GM23338 (cell line): ENCODE results near the gene CRACR2B. TPM values are rescaled to one million over a fixed set of nuclear protein-coding genes. Genes with fewer than 3 reads are reported as not detected.

Source experiments
- ATAC-seq: fragments of 200-7000 bp; cut with Tn5 transposase; 3 replicates; pipeline ENCODE4 v1.9.1; 2020
- DNase-seq: peaks from one replicate; pipeline ENCODE4 v3.0.0-alpha.2; 2015; ENCODE audit warnings: low spot score
- H2AFZ ChIP-seq: fragments of 200-600 bp; sonication (generic); 2 replicates; pipeline ENCODE4 v1.8.0; 2016; ENCODE audit warnings: antibody characterized with exemption, mild to moderate bottlenecking, moderate library complexity
- H3F3A ChIP-seq: fragments of 200-600 bp; sonication (generic); replicated peaks from 2 replicates; pipeline ENCODE4 v1.8.0; 2017; ENCODE audit warnings: antibody characterized with exemption, mixed run types, low read depth
- H3K27ac ChIP-seq: fragments of 200-600 bp; sonication (generic); 2 replicates; pipeline ENCODE4 v1.6.1; 2016; ENCODE audit warnings: low read depth
- H3K27me3 ChIP-seq: fragments of 200-600 bp; sonication (generic); 2 replicates; pipeline ENCODE4 v1.8.0; 2016; ENCODE audit warnings: mild to moderate bottlenecking, mixed run types, moderate library complexity; ENCODE audit not compliant: insufficient read depth
- H3K36me3 ChIP-seq: fragments of 200-600 bp; sonication (generic); 2 replicates; pipeline ENCODE4 v1.8.0; 2016; ENCODE audit warnings: mild to moderate bottlenecking; ENCODE audit not compliant: insufficient read depth
- H3K4me1 ChIP-seq: fragments of 200-600 bp; sonication (generic); 2 replicates; pipeline ENCODE4 v1.8.0; 2016; ENCODE audit warnings: mild to moderate bottlenecking, moderate library complexity; ENCODE audit not compliant: insufficient read depth
- H3K4me2 ChIP-seq: fragments of 200-600 bp; sonication (generic); 2 replicates; pipeline ENCODE4 v1.7.1; 2017; ENCODE audit warnings: mixed run types
- H3K4me3 ChIP-seq: fragments of 200-600 bp; sonication (generic); 2 replicates; pipeline ENCODE4 v1.6.1; 2016; ENCODE audit warnings: mixed run types
- H3K79me2 ChIP-seq: fragments of 200-600 bp; sonication (generic); replicated peaks from 2 replicates; pipeline ENCODE4 v1.8.0; 2017; ENCODE audit warnings: mild to moderate bottlenecking; ENCODE audit not compliant: insufficient read depth
- H3K9me2 ChIP-seq: fragments of 200-600 bp; sonication (generic); 2 replicates; pipeline ENCODE4 v1.8.0; 2017; ENCODE audit not compliant: insufficient read depth
- H4K20me1 ChIP-seq: fragments of 200-600 bp; sonication (generic); replicated peaks from 2 replicates; pipeline ENCODE4 v1.8.0; 2017; ENCODE audit warnings: mild to moderate bottlenecking; ENCODE audit not compliant: insufficient read depth
- H3K27ac Mint-ChIP-seq: 2 replicates; pipeline ENCODE4 v1.8.0; 2020; ENCODE audit warnings: inconsistent platforms, mild to moderate bottlenecking, moderate library complexity, mixed read lengths
- H3K27me3 Mint-ChIP-seq: 3 replicates; pipeline ENCODE4 v1.8.0; 2022; ENCODE audit warnings: low read depth, mild to moderate bottlenecking, moderate library complexity, mixed read lengths, inconsistent platforms; ENCODE audit not compliant: insufficient read depth, poor library complexity
- H3K36me3 Mint-ChIP-seq: 3 replicates; pipeline ENCODE4 v1.8.0; 2021; ENCODE audit warnings: low read depth, mild to moderate bottlenecking, inconsistent platforms, moderate library complexity, mixed read lengths
- H3K4me1 Mint-ChIP-seq: 3 replicates; pipeline ENCODE4 v1.8.0; 2020; ENCODE audit warnings: mild to moderate bottlenecking, inconsistent platforms, mixed read lengths
- H3K4me3 Mint-ChIP-seq: 3 replicates; pipeline ENCODE4 v1.8.0; 2021; ENCODE audit warnings: moderate library complexity, mild to moderate bottlenecking, inconsistent platforms, mixed read lengths
- H3K9me3 Mint-ChIP-seq: 3 replicates; pipeline ENCODE4 v1.8.0; 2020; ENCODE audit warnings: moderate library complexity, mild to moderate bottlenecking, inconsistent platforms, mixed read lengths
- CREB1 ChIP-seq: fragments of 250-450 bp; sonication (Bioruptor Pico); IDR thresholded peaks from 2 replicates; pipeline ENCODE4 v1.5.0; 2020; ENCODE audit warnings: low read depth, mild to moderate bottlenecking, moderate library complexity
- CTCF ChIP-seq, 2 experiments: fragments of 200-600 bp in 1 of 2; sonication (generic) in 1 of 2; conservative IDR thresholded peaks; 2 replicates each; pipeline versions ENCODE4 v1.5.1 to v1.6.1; 2016 to 2017; ENCODE audit warnings: antibody characterized with exemption in 2 of 2, low read depth in 2 of 2, mild to moderate bottlenecking in 2 of 2, moderate library complexity in 1 of 2
- EZH2 ChIP-seq: fragments of 200-600 bp; sonication (generic); IDR thresholded peaks from one replicate; pipeline ENCODE4 v1.8.0; 2017; ENCODE audit warnings: antibody characterized with exemption, mild to moderate bottlenecking, low read depth; ENCODE audit not compliant: unreplicated experiment
- EZH2phosphoT487 ChIP-seq: fragments of 200-600 bp; sonication (generic); IDR thresholded peaks from one replicate; pipeline ENCODE4 v1.8.1; 2018; ENCODE audit warnings: antibody characterized with exemption; ENCODE audit not compliant: unreplicated experiment
- JUNB ChIP-seq: IDR thresholded peaks from one replicate; pipeline ENCODE4 v1.6.1; 2016; ENCODE audit warnings: antibody characterized with exemption; ENCODE audit not compliant: unreplicated experiment
- NANOG ChIP-seq: IDR thresholded peaks from 2 replicates; pipeline ENCODE4 v1.6.1; 2016; ENCODE audit warnings: antibody characterized with exemption, borderline replicate concordance
- POLR2AphosphoS5 ChIP-seq: IDR thresholded peaks from 2 replicates; pipeline ENCODE4 v1.6.1; 2016; ENCODE audit warnings: antibody characterized with exemption, low read depth
- REST ChIP-seq: IDR thresholded peaks from one replicate; pipeline ENCODE4 v1.6.1; 2018; ENCODE audit warnings: antibody characterized with exemption; ENCODE audit not compliant: unreplicated experiment
- STAT1 ChIP-seq: IDR thresholded peaks from one replicate; pipeline ENCODE4 v1.6.1; 2016; ENCODE audit warnings: antibody characterized with exemption; ENCODE audit not compliant: unreplicated experiment
- ZNF114 ChIP-seq: fragments of 250-450 bp; sonication (Bioruptor Pico); IDR thresholded peaks from 2 replicates; pipeline ENCODE4 v1.5.0; 2020; ENCODE audit warnings: mild to moderate bottlenecking, moderate library complexity
- ZNF331 ChIP-seq: fragments of 250-450 bp; sonication (Bioruptor Pico); IDR thresholded peaks from 2 replicates; pipeline ENCODE4 v1.5.0; 2020; ENCODE audit warnings: low read depth, mild to moderate bottlenecking, moderate library complexity
- ZNF462 ChIP-seq: fragments of 250-450 bp; sonication (Bioruptor Pico); IDR thresholded peaks from 2 replicates; pipeline ENCODE4 v1.5.0; 2020; ENCODE audit warnings: mild to moderate bottlenecking, moderate library complexity
- polyA plus RNA-seq: library from polyadenylated mRNA; unstranded; fragments of >200 nt; fragmentation: Nextera tagmentation; extraction: Ambion mirVana; gene quantifications from 2 replicates; pipeline ENCODE4 v1.2.1, GENCODE V29; 2016
- total RNA-seq: library from RNA; depleted of rRNA; stranded (reverse); fragments of >200 nt; shearing (Covaris generic); gene quantifications from 2 replicates; pipeline ENCODE4 v1.2.3, GENCODE V29; 2014

The CRACR2B gene
- total and polyA plus RNA-seq, 2 experiments from 2014 or later, result 55.9 to 64.1 TPM

- TF ChIP-seq ZNF462 (CRISPR knock-in tag) (no peak), EZH2 (no peak), POLR2AphosphoS5 (no peak), STAT1 (no peak), NANOG (no peak), EZH2phosphoT487 (no peak), ZNF331 (no peak), CREB1 (CRISPR knock-in tag) (no peak), ZNF114 (CRISPR knock-in tag) (no peak)
Observed at GRCh38 chr11:824942-825341, 2.8 kb upstream of the CRACR2B start (continued).

GRCh38 chr11:825366-826226, 2.1 kb upstream of the CRACR2B start:
- no peak overlapping the region; the same call in 1 of the 2 replicates for H3K27ac Mint-ChIP-seq
- Histone ChIP-seq H3K36me3 (no peaks in the 10 kb centered on the region), H2AFZ (no peak overlapping the region), H3K4me2 (no peak overlapping the region; the same call in 1 of the 2 replicates), H3K4me1 (peaks cover 20% of the 10 kb centered on the region), H3F3A (peaks cover 17% of the 10 kb centered on the region), H3K27me3 (peaks cover 9% of the 10 kb centered on the region; the same call in 1 of the 2 replicates), H3K9me2 (no peaks in the 10 kb centered on the region), H3K4me3 (no peak overlapping the region), H4K20me1 (peaks cover 12% of the 10 kb centered on the region; the same call in 1 of the 2 replicates), H3K79me2 (0 out of 2 replicates have a peak, but pooled peaks cover under 1% of the 10 kb centered on the region), H3K27ac (no peak overlapping the region)
- peaks cover 30% of the 10 kb centered on the region for H3K4me1 Mint-ChIP-seq
- peaks cover 48% of the 10 kb centered on the region for H3K27me3 Mint-ChIP-seq
- H3K9me3 Mint-ChIP-seq, result no peaks in the 10 kb centered on the region; the same call in 2 of the 3 replicates
- peaks cover 7% of the 10 kb centered on the region; the same call in 1 of the 3 replicates for H3K36me3 Mint-ChIP-seq
- DNase-seq (no peak), ATAC-seq (no peak)
- H3K4me3 Mint-ChIP-seq, result peak overlapping the region; percentile 42; the same call in 2 of the 3 replicates
- TF ChIP-seq CTCF (conservative IDR thresholded peaks at IDR 0.05; ENCODE audit: low read depth in 2 of 2), result no peak
- no peak for TF ChIP-seq EZH2phosphoT487
- TF ChIP-seq REST, result no peak
- no peak for TF ChIP-seq POLR2AphosphoS5
- no peak for TF ChIP-seq EZH2
- TF ChIP-seq ZNF331, result no peak
- no peak for TF ChIP-seq STAT1
- no peak for TF ChIP-seq NANOG
- TF ChIP-seq JUNB, result no peak
